ENCODE results near the gene GFOD1.

GFOD1 gene

DNA sequence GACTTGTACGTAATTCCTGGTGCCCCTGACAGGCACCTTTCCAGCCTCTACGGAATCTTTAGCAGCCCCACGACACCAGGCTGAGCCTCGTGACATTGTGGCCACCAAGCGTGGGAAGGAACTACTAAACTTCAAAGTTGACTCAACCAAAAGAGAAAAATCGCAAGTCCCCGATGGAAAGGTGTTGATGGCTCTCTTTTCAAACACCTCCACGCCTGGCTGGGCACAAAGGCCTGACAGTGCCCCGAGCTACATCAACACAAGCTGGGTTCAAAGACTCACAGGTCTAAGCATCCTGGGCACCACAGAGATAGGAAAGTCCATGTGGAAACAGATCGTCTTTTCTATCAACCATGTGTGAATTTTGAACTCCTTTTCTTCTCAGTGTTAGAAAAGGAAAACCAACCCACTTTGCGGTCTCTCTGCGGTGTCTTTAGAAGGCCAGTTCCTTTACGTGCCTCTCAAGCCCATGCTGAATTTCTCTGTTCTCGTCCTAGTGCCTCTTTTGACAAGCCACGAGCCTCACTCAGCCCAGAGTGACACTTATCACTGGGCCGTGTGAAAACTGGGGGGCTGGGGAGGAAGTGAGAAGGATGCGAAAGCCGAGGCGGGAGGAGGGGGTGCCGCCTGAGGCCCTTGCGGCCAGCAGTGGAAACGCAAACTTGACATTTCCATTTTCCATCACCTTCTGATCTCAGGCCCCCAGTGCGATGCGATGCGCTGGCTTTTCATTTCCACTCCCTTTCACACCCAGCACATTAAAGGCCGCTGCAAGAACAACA is 59.4 kb downstream of the GFOD1 start:
- DNase-seq (ENCODE audit: low read depth in 2 of 2, low spot score in 1 of 2) = peak; percentile 54 to 56

DNA sequence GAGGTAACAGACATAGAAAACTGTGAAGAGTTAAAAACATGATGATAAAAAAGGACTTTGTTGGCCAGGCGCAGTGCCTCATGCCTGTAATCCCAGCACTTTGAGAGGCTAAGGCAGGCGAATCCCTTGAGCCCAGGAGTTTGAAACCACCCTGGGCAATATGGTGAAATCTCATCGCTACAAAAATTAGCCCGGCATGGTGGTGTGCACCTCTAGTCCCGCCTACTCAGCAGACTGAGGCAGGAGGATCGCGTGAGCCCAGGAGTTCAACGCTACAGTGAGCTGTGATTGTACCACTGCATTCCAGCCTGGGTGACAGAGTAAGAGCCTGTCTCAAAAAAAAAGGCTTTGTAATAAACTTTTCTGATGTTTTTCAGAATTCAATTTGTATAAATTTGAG is 60.1 kb downstream of the GFOD1 start:
- no peak for DNase-seq (ENCODE audit: low read depth in 2 of 2, low spot score in 1 of 2)

DNA sequence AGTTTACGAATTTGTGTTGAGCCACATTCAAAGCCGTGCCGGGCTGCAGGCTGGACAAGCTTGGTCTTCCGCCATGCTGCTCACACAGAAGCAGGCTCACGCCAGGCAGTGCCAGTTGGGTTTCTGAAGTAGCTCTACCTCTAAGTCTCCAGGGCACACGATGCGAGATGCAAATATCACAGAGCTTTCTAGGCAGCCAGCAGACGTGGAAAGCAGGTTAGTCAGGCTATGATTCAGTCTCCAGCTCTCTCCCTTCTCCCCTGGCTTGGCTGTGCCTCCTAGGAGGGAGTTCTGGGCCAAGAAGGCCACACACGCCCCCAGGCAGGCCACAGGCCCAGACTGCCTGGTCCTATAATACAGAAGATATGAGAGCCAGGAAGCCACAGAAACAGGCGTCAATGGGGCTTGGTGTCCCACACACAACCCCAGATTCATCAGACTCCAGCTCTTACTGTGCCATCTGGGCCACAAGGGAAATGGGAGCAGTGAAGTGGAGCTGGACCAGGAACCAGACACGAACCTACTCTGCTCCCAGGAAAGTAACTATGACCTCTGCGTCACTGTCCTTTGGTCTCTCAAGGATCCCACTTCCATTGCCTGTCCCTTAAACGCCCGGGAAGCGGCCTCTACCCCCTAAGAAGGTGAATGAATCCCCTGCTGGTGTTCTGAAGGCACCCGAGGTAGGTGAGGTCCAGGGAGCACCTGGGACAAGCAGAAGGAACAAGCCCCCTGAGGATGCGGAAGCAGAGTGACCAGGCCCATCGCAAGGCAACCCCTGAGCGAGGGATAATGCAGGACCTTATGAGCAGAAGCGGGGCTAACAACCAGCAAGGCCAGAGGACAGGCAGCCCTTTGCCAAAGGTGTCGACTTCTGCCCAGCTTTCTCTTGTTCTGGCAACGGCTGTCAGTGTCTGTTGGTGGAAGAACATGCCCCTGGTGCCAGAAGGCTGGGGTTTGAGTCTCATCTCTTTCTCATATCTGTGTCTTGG is 61.2 kb downstream of the GFOD1 start:
- DNase-seq (ENCODE audit: low read depth in 2 of 2, low spot score in 1 of 2) = no peak

DNA sequence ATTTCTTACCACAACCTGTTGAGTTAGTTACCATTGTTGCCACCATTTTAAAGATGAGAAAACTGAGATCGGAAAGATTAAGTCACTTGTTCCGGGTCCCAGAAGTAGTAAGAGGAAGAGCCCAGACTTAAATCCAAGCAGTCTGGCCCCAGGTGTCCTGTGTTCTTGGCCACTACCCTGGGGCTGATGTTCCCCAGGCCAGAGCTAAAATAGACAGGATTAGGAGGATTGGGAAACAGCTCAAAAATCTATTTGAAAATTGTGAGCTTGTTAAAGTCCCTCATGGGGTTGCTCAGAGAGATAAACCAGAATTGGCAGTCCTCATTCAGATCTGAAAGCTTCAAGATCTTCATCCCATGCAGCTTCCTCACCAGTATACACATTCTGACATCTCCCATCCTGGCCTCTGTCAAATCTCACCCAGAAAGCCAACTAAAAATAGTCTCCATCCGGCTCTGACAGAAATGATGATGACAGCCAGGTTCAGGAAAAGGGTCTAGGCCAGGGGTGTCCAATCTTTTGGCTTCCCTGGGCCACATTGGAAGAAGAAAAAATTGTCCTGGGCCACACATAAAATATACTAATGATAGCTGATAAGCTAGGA is 62.0 kb downstream of the GFOD1 start:
- DNase-seq (ENCODE audit: low read depth in 2 of 2, low spot score in 1 of 2) = no peak

DNA sequence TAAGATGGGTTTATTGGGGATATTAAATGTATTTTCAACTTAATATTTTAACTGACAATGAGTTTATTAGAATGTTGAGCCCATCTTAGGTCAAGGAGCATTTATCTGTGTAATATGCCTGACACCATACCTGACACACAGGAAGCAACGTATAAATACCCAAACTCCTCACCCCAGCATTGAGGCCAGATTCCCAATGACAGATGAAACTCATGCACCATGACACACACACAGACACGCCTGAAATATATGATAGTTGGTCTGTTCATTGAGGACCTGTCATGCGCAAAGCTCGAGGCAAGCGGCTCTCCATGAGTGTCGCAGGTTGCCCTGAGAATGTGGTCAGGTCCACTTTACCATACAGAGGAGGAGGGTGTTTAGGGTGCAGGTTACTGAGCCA is 64.1 kb downstream of the GFOD1 start:
- no peak for DNase-seq (ENCODE audit: low read depth in 2 of 2, low spot score in 1 of 2)

DNA sequence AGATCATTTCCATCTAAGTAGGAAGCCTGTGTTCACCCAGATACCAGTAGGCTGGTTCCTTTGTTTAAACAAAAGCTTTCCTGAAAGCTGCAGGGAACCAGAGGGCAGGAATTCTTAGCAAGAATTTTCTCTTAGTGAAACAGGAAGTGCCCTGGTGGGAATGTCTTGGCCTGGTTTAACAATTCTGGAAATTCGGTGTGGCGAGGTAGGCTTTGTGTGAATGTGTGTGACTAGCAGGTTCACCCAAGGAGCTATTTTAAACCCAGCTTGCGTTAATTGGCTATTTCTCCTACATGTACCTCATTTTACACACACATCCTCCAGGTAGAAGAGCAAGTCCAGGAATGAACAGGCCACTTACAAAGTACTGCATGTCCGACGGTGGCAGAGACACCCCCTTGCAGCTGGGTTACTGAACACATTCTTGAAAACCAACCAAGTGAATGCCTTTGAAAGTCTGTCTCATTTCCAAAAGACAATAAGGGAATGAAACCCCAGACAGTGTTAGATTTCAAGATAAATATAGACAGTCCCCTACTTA is 64.6 kb downstream of the GFOD1 start:
- no peak for DNase-seq (ENCODE audit: low read depth in 2 of 2, low spot score in 1 of 2)

DNA sequence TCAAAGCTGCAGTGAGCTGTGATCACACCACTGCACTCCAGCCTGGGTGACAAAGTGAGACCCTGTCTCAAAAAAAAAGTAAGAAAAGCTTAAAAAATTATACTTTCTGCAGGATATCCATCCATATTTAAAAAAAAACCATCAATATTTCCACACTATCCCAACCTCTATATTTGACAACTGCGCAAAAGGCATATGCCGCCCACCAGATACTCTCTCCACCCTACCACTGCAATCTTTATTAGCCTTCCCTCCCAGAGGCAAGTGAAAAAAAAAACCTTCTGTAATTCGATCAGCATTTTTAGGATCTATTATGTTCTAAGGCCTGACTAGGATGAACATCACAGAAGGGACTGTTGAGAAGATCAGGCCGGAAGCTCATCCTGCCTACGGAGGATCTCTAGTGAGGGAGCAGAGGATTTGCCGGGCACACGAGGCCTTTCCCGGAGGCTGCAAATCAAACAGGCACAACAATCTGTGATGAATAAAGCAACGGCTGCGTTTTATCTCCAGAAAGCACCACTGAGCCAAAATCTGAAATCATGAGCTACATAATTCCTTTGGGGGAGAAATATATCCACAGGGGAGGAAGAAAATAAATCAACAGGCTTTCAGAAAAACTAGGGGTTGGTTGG is 65.9 kb downstream of the GFOD1 start:
- no peak for DNase-seq (ENCODE audit: low read depth in 2 of 2, low spot score in 1 of 2)

DNA sequence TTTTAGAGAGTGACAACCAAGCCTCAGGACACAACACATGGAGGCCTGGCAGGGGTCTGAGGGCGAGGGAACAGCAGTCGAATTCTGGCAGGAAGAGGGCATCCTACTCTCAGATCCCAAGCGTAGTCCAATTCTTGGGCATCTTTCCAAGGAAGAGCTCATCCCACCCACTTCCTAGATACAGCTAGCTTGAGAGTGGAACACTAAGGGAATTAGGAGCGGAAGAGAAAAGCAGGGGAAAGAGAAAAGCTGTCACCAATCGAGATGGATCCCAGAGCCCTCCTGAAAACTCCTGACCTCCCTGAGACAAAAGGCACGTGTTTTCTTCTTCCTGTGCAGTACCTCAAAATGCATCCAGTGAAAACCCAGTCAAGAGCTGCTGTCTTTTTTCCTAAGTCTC is 67.1 kb downstream of the GFOD1 start:
- no peak for DNase-seq (ENCODE audit: low read depth in 2 of 2, low spot score in 1 of 2)

DNA sequence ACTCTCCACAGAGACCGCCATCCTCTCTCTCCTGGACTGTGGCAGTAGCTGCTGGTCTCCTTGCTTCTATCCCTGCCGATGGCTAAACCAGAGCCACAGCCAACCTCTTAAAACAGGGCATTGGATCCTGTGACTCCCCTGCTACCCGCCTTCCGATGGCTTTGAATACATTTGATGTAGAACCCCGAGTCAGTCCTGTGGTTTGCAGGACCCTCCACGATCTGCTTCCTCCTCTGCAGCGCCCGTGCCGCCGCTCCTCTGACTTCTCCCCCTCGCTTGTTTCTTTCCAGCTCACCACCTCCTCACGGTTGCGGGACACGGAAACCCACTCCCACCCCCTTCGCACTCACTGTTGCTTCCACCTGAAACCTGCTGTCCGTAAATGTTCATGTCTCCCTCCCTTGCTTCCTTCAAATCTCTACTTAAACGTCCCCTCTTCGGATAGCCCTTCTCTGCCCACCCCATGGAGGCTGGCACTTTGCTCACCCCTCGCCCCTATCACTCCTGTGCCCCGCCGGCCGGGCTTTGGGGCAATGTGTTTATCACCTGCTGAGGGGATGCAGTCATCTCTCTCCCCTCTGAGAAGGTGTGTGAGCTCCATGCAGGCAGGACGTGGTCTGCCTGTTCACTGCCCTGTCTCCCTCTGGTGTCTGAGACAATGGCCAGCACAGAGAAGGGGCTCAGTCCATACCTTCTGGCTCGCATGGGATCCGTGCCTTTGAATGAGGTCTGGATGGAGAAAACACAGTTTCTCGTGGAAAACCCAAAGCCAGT is 67.8 kb downstream of the GFOD1 start:
- no peak for DNase-seq (ENCODE audit: low read depth in 2 of 2, low spot score in 1 of 2)

DNA sequence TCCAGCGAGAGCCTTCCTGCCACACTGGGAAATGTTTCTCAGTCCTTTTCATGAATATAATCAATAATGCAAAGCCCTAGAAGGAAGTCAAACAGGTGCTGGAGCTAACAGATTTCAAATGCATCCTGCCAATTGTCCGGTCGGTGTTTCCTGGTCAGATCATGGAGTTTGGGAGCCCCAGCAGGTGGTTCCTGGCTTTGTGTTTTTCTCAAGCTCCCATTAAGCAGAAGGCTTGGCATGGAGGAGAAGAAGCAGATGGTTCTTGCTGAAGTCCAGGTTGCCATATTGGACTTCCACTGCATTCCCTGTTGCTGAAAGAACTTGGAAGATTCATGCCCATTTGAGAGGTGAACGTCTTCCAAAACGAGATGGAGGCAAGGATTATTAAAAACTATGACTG is 68.6 kb downstream of the GFOD1 start:
- no peak for DNase-seq (ENCODE audit: low read depth in 2 of 2, low spot score in 1 of 2)

DNA sequence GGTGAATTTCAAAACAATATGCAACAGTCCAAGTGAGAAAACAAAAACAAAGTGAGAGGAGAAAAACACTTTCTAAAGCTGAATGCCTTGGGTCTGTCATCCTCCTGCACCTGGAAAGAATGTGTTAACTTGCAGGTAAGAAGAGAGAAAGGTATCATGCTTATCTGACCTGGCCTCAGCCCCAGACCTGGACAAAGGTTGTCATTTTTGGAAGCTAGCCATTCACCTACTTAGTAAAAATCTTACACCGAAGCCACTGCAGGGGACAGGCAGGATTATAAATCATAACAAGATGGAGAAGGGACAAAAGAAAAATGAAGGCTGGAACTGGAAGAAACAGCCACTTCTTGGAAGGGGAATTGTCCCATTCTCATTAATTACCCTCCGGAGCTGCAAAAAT is 69.4 kb downstream of the GFOD1 start:
- no peak for DNase-seq (ENCODE audit: low read depth in 2 of 2, low spot score in 1 of 2)

DNA sequence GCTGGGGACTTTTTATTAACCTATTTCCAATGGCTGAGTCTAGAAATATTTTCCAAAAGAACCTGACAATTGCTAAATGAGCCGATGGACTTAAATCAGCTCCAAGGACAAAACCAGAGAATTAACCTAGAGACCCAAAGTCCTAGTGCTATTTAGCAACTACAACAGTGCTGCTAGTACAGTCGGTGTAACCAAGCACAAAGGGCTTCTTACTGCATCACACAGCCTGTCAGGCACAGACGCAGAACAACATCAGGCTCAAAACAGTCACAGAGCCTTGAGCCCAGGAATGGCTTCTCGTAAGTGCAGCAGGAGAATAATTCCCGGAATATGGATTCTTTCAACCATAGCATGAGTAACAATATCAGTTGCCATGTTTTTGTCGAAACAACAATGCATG is 70.0 kb downstream of the GFOD1 start:
- DNase-seq (ENCODE audit: low read depth in 2 of 2, low spot score in 1 of 2) = no peak

DNA sequence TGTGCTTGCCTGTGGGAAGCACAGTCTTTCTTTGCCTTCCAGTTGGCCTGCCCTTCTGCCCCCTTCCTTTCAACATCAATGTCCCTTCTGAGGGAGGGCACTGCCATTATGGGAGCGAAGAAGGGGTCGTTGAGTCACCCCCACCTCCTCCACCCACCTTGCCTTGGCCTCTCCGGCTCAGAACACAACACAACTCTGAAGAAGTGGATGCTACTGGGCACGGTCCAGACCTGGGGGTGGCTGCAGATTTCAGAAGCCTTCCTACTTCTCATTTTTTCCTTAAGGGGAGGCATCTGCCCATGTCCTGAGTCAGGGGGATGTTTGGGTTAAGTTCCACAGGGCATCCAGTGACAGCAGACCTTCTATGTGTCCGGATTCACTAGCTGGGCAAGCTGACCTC is 72.1 kb downstream of the GFOD1 start:
- DNase-seq (ENCODE audit: low read depth in 2 of 2, low spot score in 1 of 2) = no peak

DNA sequence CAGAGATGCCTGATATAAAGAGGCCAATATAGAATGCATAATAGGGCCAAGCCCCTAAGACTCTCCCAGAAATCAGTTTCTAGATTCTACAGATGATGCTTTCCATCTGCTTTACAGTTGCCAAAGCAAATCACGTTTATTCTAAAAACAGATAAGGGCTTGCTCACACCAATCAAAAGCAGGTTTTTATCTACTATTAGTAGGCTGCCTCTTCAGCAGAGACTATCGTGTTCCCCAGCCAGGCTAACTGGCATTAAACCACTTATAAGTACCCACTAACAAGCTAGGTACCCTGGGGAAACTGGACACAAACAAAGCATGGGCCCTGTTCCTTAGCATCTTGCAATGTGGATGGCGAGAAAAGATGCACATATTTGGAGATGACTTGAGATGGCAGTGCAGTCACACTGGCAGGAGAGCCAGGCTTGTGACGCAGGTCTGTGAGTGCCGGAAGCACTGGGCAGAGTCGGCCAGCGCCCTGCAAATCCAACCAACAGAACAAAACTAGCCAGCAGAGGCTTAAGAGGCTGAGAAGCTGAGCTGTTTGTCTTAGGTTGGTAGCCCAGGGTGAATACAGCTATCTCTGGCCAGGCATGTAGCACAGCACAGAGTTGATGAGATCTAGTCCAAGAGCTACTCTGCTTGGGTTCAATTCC is 73.4 kb downstream of the GFOD1 start:
- no peak for DNase-seq (ENCODE audit: low read depth in 2 of 2, low spot score in 1 of 2)

DNA sequence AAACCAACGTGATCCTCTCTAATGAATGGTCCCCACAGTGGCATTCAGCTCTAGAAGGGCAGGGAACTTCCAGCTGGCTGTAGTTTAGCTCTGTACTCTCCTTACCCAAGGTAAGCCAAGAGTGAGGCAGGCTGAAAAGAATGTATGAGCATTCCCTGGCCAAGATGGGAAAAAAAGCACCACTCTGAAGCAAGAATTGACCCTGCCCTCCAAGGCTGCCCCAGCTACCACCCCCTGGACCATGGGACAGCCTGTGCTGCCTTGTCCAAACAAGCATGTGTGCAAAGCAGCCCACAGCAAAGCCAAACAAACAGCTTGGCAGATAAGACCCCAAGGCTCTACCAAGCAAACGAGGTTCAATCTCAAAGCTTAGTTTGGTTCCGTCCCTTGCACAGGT is 73.9 kb downstream of the GFOD1 start:
- no peak for DNase-seq (ENCODE audit: low read depth in 2 of 2, low spot score in 1 of 2)

DNA sequence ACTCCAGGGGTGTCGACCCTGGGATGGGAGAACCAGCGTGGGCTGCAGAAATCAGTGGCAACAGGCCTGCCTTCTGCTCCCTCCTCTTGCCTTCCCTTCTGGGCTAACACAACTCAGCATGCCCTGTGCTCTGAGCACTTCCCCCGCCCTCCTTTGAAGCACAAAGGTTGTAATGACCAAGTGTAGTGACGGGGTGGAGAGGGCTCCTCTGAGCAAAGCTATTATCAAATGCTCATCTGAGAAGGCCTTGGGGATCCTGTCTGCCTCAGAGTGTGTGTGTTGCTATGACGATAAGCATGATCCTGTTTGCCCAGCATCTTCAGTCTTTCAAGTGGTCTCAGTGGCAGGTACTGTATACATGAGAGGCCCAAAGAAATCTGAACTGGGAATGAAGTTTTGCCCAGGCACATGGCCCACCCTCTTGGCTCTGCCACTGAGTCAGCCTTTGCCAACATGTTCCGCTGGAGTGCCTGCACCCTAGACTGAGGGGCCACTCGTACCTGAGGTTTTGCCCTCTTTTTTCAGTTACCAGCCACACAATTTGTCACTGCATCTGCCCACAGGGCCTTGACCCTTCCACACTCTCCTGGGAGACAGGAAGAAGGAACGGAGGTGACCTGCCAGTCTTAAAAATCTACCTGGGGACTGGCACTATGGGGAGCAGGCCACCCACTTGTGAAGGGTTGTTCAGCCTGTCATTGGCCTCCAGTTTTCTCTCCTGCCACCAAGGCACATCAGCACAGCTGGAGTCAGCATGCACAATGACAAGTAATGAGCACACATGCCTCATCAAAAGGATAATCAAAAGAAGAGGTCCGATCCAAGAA is 74.5 kb downstream of the GFOD1 start:
- no peak for DNase-seq (ENCODE audit: low read depth in 2 of 2, low spot score in 1 of 2)

DNA sequence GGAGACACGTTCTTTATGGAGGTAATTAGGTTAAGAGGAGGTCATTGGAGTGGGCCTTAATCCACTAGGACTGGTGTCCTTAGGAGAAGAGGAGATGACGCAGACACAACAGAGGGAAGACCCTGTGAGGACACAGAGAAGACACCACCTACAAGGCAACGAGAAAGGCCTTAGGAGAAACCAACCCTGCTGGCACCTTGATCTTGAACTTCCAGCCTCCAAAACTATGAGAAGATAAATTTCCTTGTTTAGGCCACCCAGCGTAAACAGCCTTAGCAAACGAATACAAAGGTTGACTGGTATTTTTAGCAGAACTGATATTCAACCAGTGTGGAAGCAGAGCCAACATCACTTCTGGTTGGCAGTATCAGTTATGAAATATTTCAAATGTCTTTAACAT is 75.2 kb downstream of the GFOD1 start:
- no peak for DNase-seq (ENCODE audit: low read depth in 2 of 2, low spot score in 1 of 2)

DNA sequence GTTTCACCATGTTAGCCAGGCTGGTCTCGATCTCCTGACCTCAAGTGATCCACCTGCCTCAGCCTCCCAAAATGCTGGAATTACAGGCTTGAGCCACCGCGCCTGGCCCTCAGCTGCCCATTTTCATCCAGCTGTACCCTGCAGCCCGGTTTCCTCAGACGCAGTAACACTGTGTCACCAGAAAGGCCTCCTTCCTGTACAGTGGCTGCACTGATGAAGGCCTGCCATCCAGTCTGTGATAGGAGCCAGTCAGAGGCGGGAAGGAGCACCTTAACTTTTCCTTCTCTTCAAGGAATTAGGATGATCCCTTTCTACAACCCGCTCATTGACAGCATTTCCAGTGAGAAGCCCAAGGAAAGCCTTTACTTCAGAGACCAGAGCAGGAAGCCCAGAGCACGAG is 75.9 kb downstream of the GFOD1 start:
- no peak for DNase-seq (ENCODE audit: low read depth in 2 of 2, low spot score in 1 of 2)

DNA sequence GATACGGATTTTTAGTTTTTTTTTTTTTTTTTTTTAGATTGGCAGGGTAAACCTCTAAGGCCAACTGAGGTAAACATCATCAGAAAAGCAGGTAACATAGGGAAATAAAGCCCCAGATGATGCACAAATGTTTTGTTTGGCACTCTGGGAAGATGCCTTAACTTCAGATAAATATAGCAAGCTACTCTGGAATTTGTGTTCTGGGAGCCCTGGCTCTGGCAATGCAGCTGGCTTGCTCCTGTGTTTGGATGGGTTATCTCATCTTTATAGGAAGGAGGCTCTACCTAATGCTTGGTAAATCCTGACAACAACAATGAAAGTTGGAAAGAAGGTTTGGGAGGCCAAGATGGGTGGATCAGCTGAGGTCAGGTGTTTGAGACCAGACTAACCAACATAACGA is 77.4 kb downstream of the GFOD1 start:
- no peak for DNase-seq (ENCODE audit: low read depth in 2 of 2, low spot score in 1 of 2)

All from stimulated activated CD8-positive, alpha-beta memory T cell treated with anti-CD3 and anti-CD28 coated beads, Interleukin-4, amount 100 ng/mL, for 1 hour (primary cell).